Measurements from ENCODE around the gene ZNF577.
"Not testable (repeated sequence)": the region's sequence is repeated elsewhere in the genome, so short reads cannot be mapped to it uniquely, and the experiment has no call there.

Gene ZNF577

GRCh38 chr19:51887522-51888498 is at the start of gene ZNF577:
ZNF577 (minus strand) TSS chr19:51887951; CDS start chr19:51880382, 7,569 bp downstream.
- DNase-seq (ENCODE audit: low spot score), result peak; percentile 96

GRCh38 chr19:51931921-51932320 is 44.2 kb upstream of the ZNF577 start:
- DNase-seq (ENCODE audit: low spot score), result no peak

- no peak for DNase-seq (ENCODE audit: low spot score)
These were observed 40.1 kb upstream of the ZNF577 start for GRCh38 chr19:51927859-51928258.

GRCh38 chr19:51926784-51927741 is 39.3 kb upstream of the ZNF577 start, which contains the start of gene ZNF613:
ZNF613 (plus strand) TSS chr19:51927472; CDS start chr19:51936221, 8,749 bp downstream.
- DNase-seq (ENCODE audit: low spot score), result peak; percentile 92

- no peak for DNase-seq (ENCODE audit: low spot score)
These were observed 38.7 kb upstream of the ZNF577 start for GRCh38 chr19:51926426-51926783.

GRCh38 chr19:51921949-51922348 is 34.2 kb upstream of the ZNF577 start:
- no peak for DNase-seq (ENCODE audit: low spot score)

GRCh38 chr19:51919606-51920005 is 31.9 kb upstream of the ZNF577 start:
- DNase-seq (ENCODE audit: low spot score), result no peak

- DNase-seq (ENCODE audit: low spot score), result no peak
These were observed 28.4 kb upstream of the ZNF577 start for GRCh38 chr19:51916167-51916566.

GRCh38 chr19:51915324-51915867 is 27.6 kb upstream of the ZNF577 start:
- DNase-seq (ENCODE audit: low spot score), result no peak

GRCh38 chr19:51907981-51908380 is 20.2 kb upstream of the ZNF577 start:
- not testable (repeated sequence) for DNase-seq (ENCODE audit: low spot score)

- not testable (repeated sequence) for DNase-seq (ENCODE audit: low spot score)
These were observed 18.4 kb upstream of the ZNF577 start for GRCh38 chr19:51906108-51906507.

- DNase-seq (ENCODE audit: low spot score), result not testable (repeated sequence)
These were observed 17.9 kb upstream of the ZNF577 start for GRCh38 chr19:51905639-51906038.

GRCh38 chr19:51905206-51905605 is 17.5 kb upstream of the ZNF577 start:
- no peak for DNase-seq (ENCODE audit: low spot score)

GRCh38 chr19:51904331-51905165 is 16.8 kb upstream of the ZNF577 start, which contains the start of gene ZNF649:
ZNF649 (minus strand) TSS chr19:51905017; CDS start chr19:51900107, 4,910 bp downstream.
- DNase-seq (ENCODE audit: low spot score), result peak; percentile 95

- DNase-seq (ENCODE audit: low spot score), result no peak
These were observed 15.4 kb upstream of the ZNF577 start for GRCh38 chr19:51903192-51903591.

- no peak for DNase-seq (ENCODE audit: low spot score)
These were observed 14.1 kb upstream of the ZNF577 start for GRCh38 chr19:51901860-51902259.

- DNase-seq (ENCODE audit: low spot score), result no peak
These were observed 3.5 kb upstream of the ZNF577 start for GRCh38 chr19:51891193-51891747.

GRCh38 chr19:51889934-51890333 is 2.2 kb upstream of the ZNF577 start:
- DNase-seq (ENCODE audit: low spot score), result no peak

GRCh38 chr19:51884713-51885112 is 3.0 kb downstream of the ZNF577 start:
- DNase-seq (ENCODE audit: low spot score), result no peak

- DNase-seq (ENCODE audit: low spot score), result no peak
These were observed 5.2 kb downstream of the ZNF577 start for GRCh38 chr19:51882518-51882917.

- no peak for DNase-seq (ENCODE audit: low spot score)
These were observed 14.7 kb downstream of the ZNF577 start for GRCh38 chr19:51873097-51873496.

All from AG20443 (cell line).